ENCODE measurements around the gene PALD1.
"Not testable (repeated sequence)": the region's sequence is repeated elsewhere in the genome, so short reads cannot be mapped to it uniquely, and the experiment has no call there.

The PALD1 gene

DNA sequence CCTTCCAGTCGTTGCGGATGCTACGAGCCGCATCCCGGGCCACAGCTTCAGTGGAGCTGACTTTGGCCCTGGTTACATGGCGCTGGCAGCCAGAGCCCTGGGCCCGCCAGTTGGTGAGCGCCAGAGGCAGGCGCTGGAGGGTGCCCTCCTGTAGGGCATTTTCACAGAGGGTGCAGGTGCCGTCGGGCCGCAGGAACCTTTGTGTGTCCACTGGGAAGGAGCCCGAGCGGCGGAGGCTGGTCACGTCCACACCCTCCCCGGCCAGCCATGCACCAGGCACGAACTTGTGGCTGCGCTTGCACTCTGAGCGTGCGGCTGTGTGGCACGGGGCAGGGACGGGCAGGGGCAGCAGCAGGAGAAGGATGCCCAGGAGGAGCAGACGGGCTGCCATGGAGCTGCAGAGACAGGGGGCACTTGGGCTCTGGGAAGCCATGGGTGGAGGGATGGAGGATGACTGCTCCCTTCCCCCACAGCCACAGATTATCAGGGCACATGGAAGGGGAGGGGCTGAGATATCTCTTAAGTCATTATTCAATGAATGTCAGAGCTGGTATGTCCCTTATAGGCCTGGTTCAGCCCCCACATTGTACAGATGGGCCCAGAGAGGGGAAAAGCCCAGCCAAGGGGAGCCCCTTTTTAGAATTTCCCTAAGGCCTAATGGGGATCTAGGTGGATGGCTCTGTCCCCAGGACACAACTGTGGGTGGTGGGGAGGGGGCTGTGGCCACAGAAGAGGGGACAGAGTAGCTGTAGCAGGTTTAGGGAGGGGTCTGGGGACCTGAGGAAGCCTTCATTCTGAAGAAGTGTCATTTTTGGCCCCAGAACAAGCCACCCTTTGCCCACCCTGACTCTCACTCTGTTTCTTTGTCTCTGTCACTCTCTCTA is 122.2 kb downstream of the PALD1 start:
- no peak for DNase-seq (ENCODE audit: low read depth in 2 of 2, low spot score in 1 of 2)

DNA sequence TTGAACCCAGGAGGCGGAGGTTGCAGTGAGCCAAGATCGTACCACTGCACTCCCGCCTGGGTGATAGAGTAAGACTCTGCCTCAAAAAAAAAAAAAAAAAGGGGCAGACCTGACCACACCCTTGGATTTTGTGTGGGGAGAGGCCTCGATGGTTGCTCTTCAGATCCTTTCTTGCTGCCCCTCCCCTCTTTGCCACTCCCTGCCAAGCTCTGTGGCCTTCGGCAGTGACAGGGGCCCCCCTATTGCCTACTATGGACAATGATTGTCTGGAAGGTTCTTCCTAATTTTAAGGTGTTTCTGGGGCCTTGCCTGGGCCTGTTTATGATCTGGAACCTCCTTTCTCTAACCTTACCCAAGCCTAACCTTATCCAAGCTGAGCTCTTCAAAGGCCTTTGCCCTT is 123.2 kb downstream of the PALD1 start:
- DNase-seq (ENCODE audit: low read depth in 2 of 2, low spot score in 1 of 2) = no peak

DNA sequence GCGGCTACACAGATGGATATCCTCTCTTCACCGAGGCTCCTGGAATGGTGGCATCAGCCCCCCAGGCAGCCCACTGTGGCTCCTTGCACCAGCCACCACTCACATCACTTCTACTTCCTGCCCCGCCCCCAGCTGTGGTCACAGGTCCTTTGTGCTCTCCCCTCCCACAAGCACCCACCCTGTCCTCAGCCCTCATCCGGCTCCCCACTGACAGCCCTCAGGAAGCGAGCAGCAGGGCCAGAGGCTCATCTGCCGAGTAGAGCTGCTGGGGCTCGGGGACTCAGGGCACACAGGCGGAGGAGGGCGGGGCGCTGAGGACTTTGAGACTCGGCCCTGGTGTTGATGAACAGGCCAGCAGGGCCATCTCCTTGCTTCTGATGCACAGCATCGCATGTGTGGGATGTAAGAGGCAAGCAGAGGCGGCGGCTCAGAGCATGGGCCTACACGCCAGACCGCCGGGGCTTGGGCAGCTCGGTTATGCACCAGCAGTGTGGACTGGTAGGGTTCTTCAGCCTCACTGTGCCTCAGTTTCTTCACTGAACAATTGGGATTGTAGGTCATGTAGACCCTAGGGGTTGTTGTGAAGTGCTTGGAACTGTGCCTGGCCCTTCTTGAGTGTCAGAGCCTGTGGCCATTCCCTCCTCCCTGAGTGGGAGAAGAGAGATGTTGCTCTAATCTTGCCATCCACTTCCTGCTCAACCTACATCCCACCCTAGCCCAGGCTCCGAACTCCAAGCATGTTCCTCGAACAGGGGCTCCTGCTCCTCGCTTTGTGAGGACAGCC is 124.3 kb downstream of the PALD1 start, which contains the start of gene PRF1:
PRF1 (minus strand) TSS at position 77 of the 784 bp plus-strand sequence. CDS start 1,839 bp downstream, outside the sequence.
- peak; percentile 55 to 69 for DNase-seq (ENCODE audit: low read depth in 2 of 2, low spot score in 1 of 2)

DNA sequence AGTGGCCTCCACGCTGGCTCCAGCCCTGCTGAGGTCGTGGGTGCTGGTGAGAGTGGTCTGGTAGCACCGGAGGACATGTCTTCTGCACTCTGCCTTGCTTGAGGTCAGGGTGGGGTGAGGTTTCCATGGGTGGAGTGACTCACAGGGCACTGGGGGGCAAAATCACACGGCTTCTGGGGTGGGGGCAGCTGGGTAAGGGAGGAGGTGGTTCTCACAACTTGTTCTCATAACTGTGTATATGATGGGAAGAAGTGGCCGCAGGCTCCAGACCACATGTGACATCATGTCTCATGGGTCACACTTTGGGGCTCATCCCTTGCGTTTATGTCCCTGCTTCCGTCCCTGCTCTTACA is 124.9 kb downstream of the PALD1 start:
- peak; percentile 45 to 50 for DNase-seq (ENCODE audit: low read depth in 2 of 2, low spot score in 1 of 2)

DNA sequence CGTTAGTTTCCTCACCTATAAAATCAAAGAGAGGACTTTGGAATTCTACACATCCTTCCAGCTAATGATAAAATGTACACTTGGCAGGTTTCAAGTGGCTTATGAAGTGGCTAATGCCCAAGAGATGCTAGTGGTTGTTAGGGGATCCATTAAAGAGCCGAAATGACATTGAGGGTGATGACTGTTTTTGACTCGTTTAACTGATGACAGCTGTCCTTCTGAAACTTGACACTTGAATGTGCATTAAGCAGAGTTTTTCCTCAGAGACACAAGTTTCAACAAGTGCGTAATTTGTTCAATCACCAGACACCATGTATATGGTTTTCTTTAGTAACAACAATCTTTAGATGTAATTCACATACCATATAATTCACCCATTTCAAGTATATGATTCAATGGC is 125.5 kb downstream of the PALD1 start:
- no peak for DNase-seq (ENCODE audit: low read depth in 2 of 2, low spot score in 1 of 2)

DNA sequence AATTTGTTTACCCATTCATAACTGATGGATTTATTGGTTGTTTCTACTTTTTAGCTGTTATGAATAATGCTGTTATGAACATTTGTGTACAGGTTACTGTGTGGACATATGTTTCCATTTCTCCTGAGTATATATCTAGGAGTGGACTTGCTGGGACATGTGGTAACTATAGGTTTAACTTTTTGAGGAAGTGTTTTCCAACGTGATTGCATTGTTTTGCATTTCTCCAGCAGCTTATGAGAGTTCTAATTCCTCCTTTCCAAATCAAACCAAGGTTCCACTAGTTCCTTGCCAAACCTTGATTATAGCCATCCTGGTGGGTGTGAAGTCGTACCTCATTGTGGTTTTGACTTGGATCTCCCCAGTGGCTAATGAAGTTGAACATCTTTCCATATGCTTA is 126.6 kb downstream of the PALD1 start:
- DNase-seq (ENCODE audit: low read depth in 2 of 2, low spot score in 1 of 2) = no peak

DNA sequence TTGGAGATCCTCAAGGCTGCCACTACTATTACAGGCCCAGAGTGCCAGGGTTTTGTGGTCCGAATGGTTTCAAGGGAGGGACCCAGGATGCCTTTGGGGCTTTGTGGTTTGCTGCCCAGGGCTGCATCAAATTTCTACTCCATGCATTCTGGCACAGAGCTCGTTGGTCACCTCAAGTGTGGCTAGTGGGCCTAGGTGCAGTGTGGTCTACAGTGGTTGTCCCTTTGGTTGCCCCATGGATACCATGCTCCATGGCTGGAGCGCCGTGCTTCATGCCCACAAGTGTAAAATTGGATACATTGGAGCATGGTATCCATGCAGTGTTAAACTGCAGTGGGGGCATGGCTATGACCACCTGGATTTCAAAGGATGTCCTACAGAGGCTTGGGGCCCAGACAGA is 129.4 kb downstream of the PALD1 start:
- DNase-seq (ENCODE audit: low read depth in 2 of 2, low spot score in 1 of 2) = no peak

DNA sequence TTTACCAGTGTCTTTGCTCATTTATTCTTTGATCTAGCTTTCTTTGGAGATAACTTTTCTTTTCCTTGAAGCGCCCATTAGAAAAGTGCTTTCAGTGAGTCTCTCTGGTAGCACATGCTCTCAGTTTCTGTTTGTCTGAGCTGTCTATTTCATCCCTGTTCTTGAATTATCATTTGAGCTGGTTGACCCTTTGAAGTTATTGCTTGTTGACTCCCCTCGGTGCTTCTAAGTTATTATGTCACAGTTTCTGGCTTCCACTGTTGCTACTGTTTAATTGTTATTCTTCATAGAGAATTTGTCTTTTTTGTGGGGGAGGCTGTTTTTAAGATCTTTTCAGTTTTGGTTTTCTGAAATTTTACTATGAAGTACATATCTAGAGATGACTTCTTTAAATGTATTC is 135.4 kb downstream of the PALD1 start:
- DNase-seq (ENCODE audit: low read depth in 2 of 2, low spot score in 1 of 2) = no peak

DNA sequence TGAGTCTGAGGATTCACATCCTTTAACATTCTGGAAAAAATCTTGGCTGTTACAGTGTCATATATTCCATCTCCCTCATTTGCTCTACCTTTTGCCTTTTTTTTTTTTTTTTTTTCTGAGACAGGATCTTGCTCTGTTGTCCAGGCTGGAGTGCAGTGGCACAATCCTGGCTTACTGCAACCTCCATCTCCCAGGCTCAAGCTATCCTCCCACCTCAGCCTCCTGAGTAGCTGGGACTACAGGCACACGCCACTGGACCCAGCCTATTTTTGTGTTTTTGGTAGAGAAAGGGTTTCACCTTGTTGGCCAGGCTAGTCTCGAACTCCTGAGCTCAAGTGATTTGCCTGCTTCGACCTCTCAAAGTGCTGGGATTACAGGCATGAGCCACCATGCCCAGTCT is 135.8 kb downstream of the PALD1 start:
- not testable (repeated sequence) for DNase-seq (ENCODE audit: low read depth in 2 of 2, low spot score in 1 of 2)

DNA sequence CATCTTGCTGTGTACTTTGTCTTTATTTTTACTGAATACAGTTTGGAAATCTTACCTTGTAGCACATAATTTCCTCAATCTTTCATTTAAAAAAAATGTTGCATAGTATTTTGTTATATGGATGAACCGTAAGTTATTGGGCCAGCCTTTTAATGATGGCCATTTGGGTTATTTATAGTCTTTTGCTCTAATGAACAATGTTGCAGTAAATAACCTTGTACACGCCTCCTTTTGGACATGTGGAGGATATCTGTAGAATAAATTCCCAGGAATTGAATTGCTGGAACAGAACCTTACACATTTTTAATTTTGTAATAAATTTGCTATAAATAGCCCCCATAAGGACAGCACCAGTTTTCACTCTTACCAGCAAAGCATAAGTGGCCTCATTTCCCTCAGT is 136.6 kb downstream of the PALD1 start:
- DNase-seq (ENCODE audit: low read depth in 2 of 2, low spot score in 1 of 2) = no peak

DNA sequence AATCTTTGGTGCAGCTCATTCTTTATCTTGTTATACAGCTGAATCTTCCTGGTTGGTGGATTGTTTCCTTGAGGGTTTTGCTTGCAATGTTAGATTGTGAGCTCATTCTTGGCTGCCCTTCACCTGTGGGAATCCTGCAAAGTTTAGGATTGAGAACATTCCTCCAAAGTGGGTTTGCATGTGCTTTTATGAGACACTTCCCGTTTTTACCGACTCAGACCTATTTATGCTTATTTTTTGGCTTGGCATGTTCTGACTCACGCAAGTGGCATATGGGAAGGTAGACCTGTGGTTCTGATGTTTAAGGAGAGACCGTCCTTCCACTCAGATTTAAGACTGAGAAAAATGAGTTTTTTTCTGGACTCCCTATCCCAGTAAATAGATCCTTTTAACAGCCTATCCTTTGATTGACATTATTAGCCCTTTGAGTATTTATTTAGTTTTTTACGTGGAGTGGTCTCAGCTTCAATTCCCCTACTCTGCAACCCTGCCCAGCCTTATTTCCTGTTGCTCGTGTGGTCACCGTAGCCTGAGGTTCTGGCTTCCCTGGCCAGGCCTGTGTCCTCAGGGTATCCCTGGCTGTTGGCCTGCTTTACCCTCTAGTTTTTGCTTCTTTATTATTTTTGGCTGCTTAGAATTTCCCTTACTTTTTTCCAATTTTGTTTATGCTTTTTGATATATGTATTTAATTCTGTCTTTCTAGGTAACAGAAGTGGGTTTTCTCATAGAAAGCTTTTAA is 137.4 kb downstream of the PALD1 start:
- no peak for DNase-seq (ENCODE audit: low read depth in 2 of 2, low spot score in 1 of 2)

DNA sequence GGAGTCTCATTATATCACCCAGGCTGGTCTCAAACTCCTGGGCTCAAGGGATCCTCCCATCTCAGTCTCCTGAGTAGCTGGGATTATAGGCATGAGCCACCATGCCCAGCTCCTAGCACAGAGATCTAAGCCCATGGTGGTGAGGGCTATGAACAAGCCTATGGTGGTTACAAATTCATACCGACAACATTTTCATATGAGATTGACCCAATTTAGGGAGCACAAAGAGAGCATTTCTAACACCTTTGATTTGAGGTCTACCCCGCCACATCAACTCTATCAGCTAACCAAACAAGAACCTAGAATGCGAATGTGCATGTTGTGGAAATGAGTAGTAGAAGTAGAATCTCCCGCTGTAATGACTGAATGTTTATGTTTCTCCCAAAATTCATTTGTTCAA is 138.2 kb downstream of the PALD1 start:
- no peak for DNase-seq (ENCODE audit: low read depth in 2 of 2, low spot score in 1 of 2)
